Endothelial cell of umbilical vein (primary cell): Measurements from ENCODE around the gene PODXL2. TPM values are rescaled to one million over a fixed set of nuclear protein-coding genes. Genes with fewer than 3 reads are reported as not detected.

ENCODE experiments used
- BruUV-seq: library from RNA; stranded (reverse); fragments of 400-500 nt; replicated peaks from 2 replicates; lab custom pipeline; 2021; lab: Mats Ljungman, UMichigan
- CTCF ChIA-PET: fragments of 300-600, 350-600 bp; sonication (Branson Sonifier 250); formaldehyde crosslinking; loops from one replicate; lab custom pipeline; 2021; ENCODE audit warnings: antibody characterized with exemption, inconsistent platforms; lab: Charles Lee
- POLR2A ChIA-PET: fragments of 300-600, 350-600 bp; sonication (Branson Sonifier 250); formaldehyde crosslinking; loops from one replicate; lab custom pipeline; 2021; ENCODE audit warnings: antibody characterized with exemption, inconsistent platforms; lab: Charles Lee
- DNase-seq: peaks from one replicate; pipeline ENCODE4 v3.0.0-alpha.2; 2011; ENCODE audit warnings: low read depth, low spot score
- FAIRE-seq: peaks from 2 replicates; lab custom pipeline; 2011; peaks lifted over from hg19 to GRCh38; lab: Jason Lieb, UNC
- H2AFZ ChIP-seq: 2 replicates; pipeline ENCODE4 v1.6.0; 2012; ENCODE audit warnings: low read depth, low read length, control low read depth, inconsistent platforms
- H3K27ac ChIP-seq: 2 replicates; pipeline ENCODE4 v1.5.1; 2011; ENCODE audit warnings: low read depth, mild to moderate bottlenecking, control low read depth, low read length, moderate library complexity; ENCODE audit not compliant: insufficient read depth
- H3K27me3 ChIP-seq, 2 experiments: 2 replicates each; pipeline versions ENCODE4 v1.6.0 to v1.6.1; 2011; ENCODE audit warnings: low read length in 2 of 2, mixed read lengths in 1 of 2; ENCODE audit not compliant: control insufficient read depth in 2 of 2, insufficient read depth in 2 of 2
- H3K36me3 ChIP-seq, 2 experiments: 2 replicates in 1 of 2; 3 replicates in 1 of 2; pipeline ENCODE4 v1.5.1; 2011; ENCODE audit warnings: low read length in 2 of 2, mild to moderate bottlenecking in 1 of 2, moderate library complexity in 1 of 2; ENCODE audit not compliant: control insufficient read depth in 2 of 2, insufficient read depth in 2 of 2; ENCODE audit errors: extremely low read depth in 1 of 2
- H3K4me1 ChIP-seq: 3 replicates; pipeline ENCODE4 v1.5.1; 2011; ENCODE audit warnings: mild to moderate bottlenecking, low read length; ENCODE audit not compliant: control insufficient read depth, insufficient read depth; ENCODE audit errors: extremely low read depth
- H3K4me2 ChIP-seq: 2 replicates; pipeline ENCODE4 v1.6.1; 2011; ENCODE audit warnings: low read length, control low read depth, mixed read lengths; ENCODE audit not compliant: insufficient read depth
- H3K4me3 ChIP-seq, 3 experiments: fragments of 200-600 bp in 1 of 3; sonication (generic), shearing (Covaris generic) in 1 of 3; replicated peaks in 1 of 3; 2 replicates each; pipeline ENCODE4 v1.5.1; 2011 to 2016; ENCODE audit warnings: control low read depth in 3 of 3, low read length in 3 of 3, mild to moderate bottlenecking in 2 of 3, inconsistent platforms in 1 of 3, low read depth in 1 of 3, moderate library complexity in 1 of 3; ENCODE audit not compliant: insufficient read depth in 1 of 3
- H3K79me2 ChIP-seq: 2 replicates; pipeline ENCODE4 v1.6.0; 2012; ENCODE audit warnings: low read length, inconsistent platforms; ENCODE audit not compliant: control insufficient read depth, insufficient read depth
- H3K9ac ChIP-seq: replicated peaks from 2 replicates; pipeline ENCODE3; 2011; ENCODE audit warnings: low read length, control low read depth; ENCODE audit not compliant: insufficient read depth; ENCODE audit errors: extremely low read depth
- H3K9me1 ChIP-seq: replicated peaks from 3 replicates; pipeline ENCODE4 v1.6.0; 2011; ENCODE audit warnings: mild to moderate bottlenecking, low read length; ENCODE audit not compliant: control insufficient read depth, insufficient read depth; ENCODE audit errors: extremely low read depth
- H3K9me3 ChIP-seq: replicated peaks from 2 replicates; pipeline ENCODE4 v1.5.1; 2012; ENCODE audit warnings: low read length, inconsistent platforms; ENCODE audit not compliant: control insufficient read depth, insufficient read depth
- H4K20me1 ChIP-seq: replicated peaks from 2 replicates; pipeline ENCODE3; 2011; ENCODE audit warnings: mild to moderate bottlenecking, low read length; ENCODE audit not compliant: control insufficient read depth, insufficient read depth; ENCODE audit errors: extremely low read depth
- CTCF ChIP-seq, 2 donors: IDR thresholded peaks; 1 replicate in 1 of 2; 2 replicates in 1 of 2; pipeline ENCODE4 v1.5.1; 2011; ENCODE audit warnings: low read length in 2 of 2, mild to moderate bottlenecking in 2 of 2, moderate library complexity in 2 of 2, control low read depth in 1 of 2, inconsistent platforms in 1 of 2, low read depth in 1 of 2; ENCODE audit not compliant: insufficient read depth in 1 of 2; ENCODE audit errors: extremely low read depth in 1 of 2
- POLR2A ChIP-seq: IDR thresholded peaks from 2 replicates; pipeline ENCODE4 v1.6.1; 2012; ENCODE audit warnings: low read depth, mild to moderate bottlenecking, control low read depth, low read length
- POLR2AphosphoS5 ChIP-seq: IDR thresholded peaks from 2 replicates; pipeline ENCODE4 v1.6.1; 2012; ENCODE audit warnings: low read depth, mild to moderate bottlenecking, control low read depth, low read length, moderate library complexity; ENCODE audit not compliant: insufficient read depth
- dilution Hi-C: fragments of 300-500 bp; cut with MboI; formaldehyde crosslinking; loops from one replicate; pipeline ENCODE4 v1.15.0; 2019; ENCODE audit warnings: low sequenced_read_pairs; ENCODE audit not compliant: extremely low pct_ligation_motif_present
- intact Hi-C: fragments of 100-400 bp; cut with micrococcal nuclease; formaldehyde crosslinking; loops from one replicate; pipeline ENCODE4 v1.10.0; 2022
- polyA plus RNA-seq, 4 experiments: library from polyadenylated mRNA; depleted of rRNA in 3 of 4; stranded (reverse) in 3 of 4; unstranded in 1 of 4; fragments of >200 nt; gene quantifications; 2 replicates each; pipeline versions ENCODE4 v1.2.1 to v1.2.3, GENCODE V29; 2011 to 2012; ENCODE audit warnings: missing spikeins in 1 of 4
- total RNA-seq: library from RNA; stranded (reverse); gene quantifications from 2 replicates; pipeline ENCODE4 v1.2.3, GENCODE V29; 2021

Gene PODXL2
- total and polyA plus RNA-seq, 2 donors (not counting 3 experiments of a cell fraction or from before 2014, with no cell fraction given): 5.5 to 6.5 TPM

- POLR2A ChIA-PET: no interaction called here
Measured at GRCh38 chr3:127606981-127607595, 21.9 kb upstream of the PODXL2 start.

More at GRCh38 chr3:127606981-127607595, 21.9 kb upstream of the PODXL2 start:
- dilution Hi-C loops (no loop called here), intact Hi-C loops (no loop called here)
- Histone ChIP-seq H3K9ac (no peak overlapping the region), H2AFZ (no peak overlapping the region), H3K79me2 (peaks cover 2% of the 10 kb centered on the region), H3K9me1 (no peaks in the 10 kb centered on the region), H3K9me3 (no peaks in the 10 kb centered on the region), H3K4me2 (no peak overlapping the region), H3K4me1 (no peaks in the 10 kb centered on the region), H3K27ac (no peak overlapping the region), H3K27me3 (no peaks in the 10 kb centered on the region), H4K20me1 (no peaks in the 10 kb centered on the region), H3K36me3 (peaks cover 4 to 14% of the 10 kb centered on the region in 2 experiments), H3K4me3 (no peak overlapping the region)
- TF ChIP-seq POLR2A (no peak), POLR2AphosphoS5 (no peak), CTCF (IDR thresholded peaks at IDR 0.05; ENCODE audit: extremely low read depth in 1 of 2, insufficient read depth in 1 of 2, low read depth in 1 of 2, low read length in 2 of 2) (no peak)
- FAIRE-seq (no peak), DNase-seq (no peak)
- CTCF ChIA-PET: interaction anchor here (0.9 kb wide), 1 partner anchor 32 kb away, joined by 6 read pairs; no protein-coding TSS in a partner anchor
- no TSS peak for BruUV-seq
